Transverse colon (tissue), 4 donors: ENCODE measurements around the gene PPM1H.

Experiments
- CTCF ChIP-seq, 5 experiments: fragments of 200-600 bp in 3 of 5; fragments of 450-650 bp in 2 of 5; sonication (generic) in 3 of 5; IDR thresholded peaks; 1 replicate in 2 of 5; 2 replicates in 3 of 5; pipeline ENCODE4 v1.5.1; 2016 to 2017; ENCODE audit warnings: antibody characterized with exemption in 5 of 5, inconsistent platforms in 3 of 5, mild to moderate bottlenecking in 2 of 5, moderate library complexity in 1 of 5
- EP300 ChIP-seq: sonication (generic); formaldehyde crosslinking; IDR thresholded peaks from one replicate; pipeline ENCODE4 v1.6.1; 2017; ENCODE audit warnings: antibody characterized with exemption, low read depth
- POLR2AphosphoS5 ChIP-seq, 3 donors: sonication (generic); formaldehyde crosslinking; IDR thresholded peaks; one replicate each; pipeline ENCODE4 v1.6.1; 2016; ENCODE audit warnings: antibody characterized with exemption in 3 of 3

- TF ChIP-seq CTCF (IDR thresholded peaks at IDR 0.05), result no peak
- TF ChIP-seq POLR2AphosphoS5 (IDR thresholded peaks at IDR 0.05), result no peak
- TF ChIP-seq EP300, result no peak
These were observed 34.2 kb downstream of the PPM1H start for GRCh38 chr12:62900686-62901272.
